ENCODE data around the gene TSPAN5.
"Not testable (repeated sequence)": the region's sequence is repeated elsewhere in the genome, so short reads cannot be mapped to it uniquely, and the experiment has no call there.

Gene TSPAN5

GRCh38 chr4:98466868-98467599 is 191.4 kb downstream of the TSPAN5 start (continued):
- TF ChIP-seq HOXA7 (CRISPR knock-in tag; IDR thresholded peaks at IDR 0.05; ENCODE audit: borderline replicate concordance) (no peak), ZNF747 (tag by site-specific recombination; IDR thresholded peaks at IDR 0.05) (no peak)

DNA sequence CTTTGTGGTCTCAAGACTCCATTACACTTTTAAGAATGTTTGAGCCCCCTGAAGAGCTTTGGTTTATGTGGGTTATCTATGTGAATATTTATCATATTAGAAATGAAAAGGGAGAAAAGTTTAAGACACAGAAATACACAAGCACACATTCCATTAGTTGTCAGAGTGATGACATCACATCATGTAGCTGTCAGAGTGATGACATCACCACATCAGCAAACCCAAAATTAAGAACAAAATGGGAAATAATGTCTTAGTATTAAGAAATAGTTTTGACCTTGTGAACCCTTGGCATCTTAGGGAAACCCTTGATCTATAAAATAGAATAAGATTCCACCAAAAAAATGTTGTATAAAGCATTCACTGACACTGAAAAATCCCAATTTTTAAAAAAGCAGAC is 195.9 kb downstream of the TSPAN5 start:
- Histone ChIP-seq H3K36me3 (ENCODE audit: control insufficient read depth in 2 of 2, insufficient read depth in 1 of 2, low read length in 2 of 2) (no peaks in the 10 kb centered on the region), H3K4me1 (ENCODE audit: control insufficient read depth, insufficient read depth, low read length) (no peaks in the 10 kb centered on the region), H3K9me3 (ENCODE audit: control insufficient read depth, insufficient read depth, low read depth, low read length) (no peaks in the 10 kb centered on the region), H3K4me3 (ENCODE audit: low read depth, low read length) (no peak overlapping the region), H3K27ac (ENCODE audit: extremely low read depth, low read depth, low read length) (no peak overlapping the region)
- TF ChIP-seq ATF2 (tag by site-specific recombination; IDR thresholded peaks at IDR 0.05; ENCODE audit: low read depth), result peak; percentile 67; the same call in 1 of the 2 replicates
- no peak for TF ChIP-seq ZNF10 (tag by site-specific recombination; IDR thresholded peaks at IDR 0.05)
- CTCF ChIA-PET, result no interaction called here
- POLR2A ChIA-PET, result no interaction called here

- CTCF ChIA-PET; H3K27ac ChIP-seq (ENCODE audit: extremely low read depth, low read depth, low read length); POLR2A ChIA-PET; H3K36me3 ChIP-seq (ENCODE audit: control insufficient read depth in 2 of 2, insufficient read depth in 1 of 2, low read length in 2 of 2); H3K4me3 ChIP-seq (ENCODE audit: low read depth, low read length); H3K4me1 ChIP-seq (ENCODE audit: control insufficient read depth, insufficient read depth, low read length); H3K9me3 ChIP-seq (ENCODE audit: control insufficient read depth, insufficient read depth, low read depth, low read length): not testable (repeated sequence)
- TF ChIP-seq, protein P1, sequence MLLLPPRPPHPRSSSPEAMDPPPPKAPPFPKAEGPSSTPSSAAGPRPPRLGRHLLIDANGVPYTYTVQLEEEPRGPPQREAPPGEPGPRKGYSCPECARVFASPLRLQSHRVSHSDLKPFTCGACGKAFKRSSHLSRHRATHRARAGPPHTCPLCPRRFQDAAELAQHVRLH (tag by site-specific recombination; IDR thresholded peaks at IDR 0.05), result 0 out of 2 replicates have a peak, but pooled peaks have one; percentile 28
- TF ChIP-seq ZNF146 (tag by site-specific recombination; IDR thresholded peaks at IDR 0.05), result peak; percentile 77
These were observed 197.1 kb downstream of the TSPAN5 start for GRCh38 chr4:98461121-98461865.

DNA sequence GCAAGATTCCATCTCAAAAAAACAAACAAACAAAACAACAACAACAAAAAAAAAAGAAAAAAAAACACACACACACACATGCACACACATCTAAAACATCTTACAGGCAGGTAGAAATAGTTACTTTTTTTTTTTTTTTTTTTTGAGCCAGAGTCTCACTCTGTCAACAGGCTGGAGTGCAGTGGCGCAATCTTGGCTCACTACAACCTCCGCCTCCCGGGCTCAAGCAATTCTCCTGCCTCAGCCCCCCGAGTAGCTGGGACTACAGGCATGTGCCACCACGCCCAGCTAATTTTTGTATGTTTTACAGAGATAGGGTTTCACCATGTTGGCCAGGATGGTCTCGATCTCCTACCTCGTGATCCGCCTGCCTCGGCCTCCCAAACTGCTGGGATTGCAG is 201.0 kb downstream of the TSPAN5 start:
- H3K4me3 ChIP-seq (ENCODE audit: low read depth, low read length); CTCF ChIA-PET; H3K9me3 ChIP-seq (ENCODE audit: control insufficient read depth, insufficient read depth, low read depth, low read length); POLR2A ChIA-PET; H3K4me1 ChIP-seq (ENCODE audit: control insufficient read depth, insufficient read depth, low read length); H3K36me3 ChIP-seq (ENCODE audit: control insufficient read depth in 2 of 2, insufficient read depth in 1 of 2, low read length in 2 of 2); H3K27ac ChIP-seq (ENCODE audit: extremely low read depth, low read depth, low read length): not testable (repeated sequence)

- Histone ChIP-seq H3K4me3 (ENCODE audit: low read depth, low read length) (no peak overlapping the region), H3K27ac (ENCODE audit: extremely low read depth, low read depth, low read length) (no peak overlapping the region), H3K4me1 (ENCODE audit: control insufficient read depth, insufficient read depth, low read length) (no peaks in the 10 kb centered on the region), H3K9me3 (ENCODE audit: control insufficient read depth, insufficient read depth, low read depth, low read length) (no peaks in the 10 kb centered on the region), H3K36me3 (ENCODE audit: control insufficient read depth in 2 of 2, insufficient read depth in 1 of 2, low read length in 2 of 2) (no peaks in the 10 kb centered on the region)
- TF ChIP-seq ZNF677 (tag by site-specific recombination; IDR thresholded peaks at IDR 0.05), result no peak
- ChIA-PET POLR2A (no interaction called here), CTCF (interaction anchor here (0.6 kb wide), 2 partner anchors 206 to 444 kb away, joined by 3 to 4 read pairs; no protein-coding TSS in a partner anchor)
These were observed 206.3 kb downstream of the TSPAN5 start for GRCh38 chr4:98452091-98452490.

GRCh38 chr4:98448908-98449307 is 209.5 kb downstream of the TSPAN5 start:
- no peak overlapping the region for H3K27ac ChIP-seq (ENCODE audit: extremely low read depth, low read depth, low read length)
- POLR2A ChIA-PET, result no interaction called here
- CTCF ChIA-PET, result interaction anchor here (0.8 to 1.0 kb wide), 2 partner anchors 19 to 72 kb away, joined by 3 to 4 read pairs; no protein-coding TSS in a partner anchor
- no peaks in the 10 kb centered on the region for H3K36me3 ChIP-seq (ENCODE audit: control insufficient read depth in 2 of 2, insufficient read depth in 1 of 2, low read length in 2 of 2)
- H3K4me1 ChIP-seq (ENCODE audit: control insufficient read depth, insufficient read depth, low read length), result no peaks in the 10 kb centered on the region
- no peak overlapping the region for H3K4me3 ChIP-seq (ENCODE audit: low read depth, low read length)
- no peaks in the 10 kb centered on the region for H3K9me3 ChIP-seq (ENCODE audit: control insufficient read depth, insufficient read depth, low read depth, low read length)
- TF ChIP-seq ZNF311 (tag by site-specific recombination; IDR thresholded peaks at IDR 0.05; ENCODE audit: borderline replicate concordance), result no peak
- TF ChIP-seq ZNF639 (tag by site-specific recombination; IDR thresholded peaks at IDR 0.05), result no peak
- TF ChIP-seq ZNF221 (tag by site-specific recombination; IDR thresholded peaks at IDR 0.05; ENCODE audit: borderline replicate concordance), result no peak
- no peak for TF ChIP-seq ZNF837 (tag by site-specific recombination; IDR thresholded peaks at IDR 0.05)
- TF ChIP-seq KLF16 (tag by site-specific recombination; IDR thresholded peaks at IDR 0.05), result no peak
- TF ChIP-seq ZNF2 (tag by site-specific recombination; IDR thresholded peaks at IDR 0.05), result no peak
- no peak for TF ChIP-seq RBAK (tag by site-specific recombination; IDR thresholded peaks at IDR 0.05)
- TF ChIP-seq PRDM6 (tag by site-specific recombination; IDR thresholded peaks at IDR 0.05), result no peak
- TF ChIP-seq SALL2 (tag by site-specific recombination; IDR thresholded peaks at IDR 0.05; ENCODE audit: borderline replicate concordance), result no peak
- no peak for TF ChIP-seq ZFP69B (tag by site-specific recombination; IDR thresholded peaks at IDR 0.05)

Data from HEK293 (cell line).